NCI-H2196 (cell line): ENCODE measurements around the gene BRIP1.
"Not testable (repeated sequence)": the region's sequence is repeated elsewhere in the genome, so short reads cannot be mapped to it uniquely, and the experiment has no call there.

Experiments
- DNase-seq: peaks from one replicate; lab custom pipeline; 2025; ENCODE audit not compliant: unreplicated experiment; lab: John Stamatoyannopoulos, UW

BRIP1 gene

GRCh38 chr17:61867033-61867432 is 3.7 kb upstream of the BRIP1 start:
- DNase-seq = no peak

DNA sequence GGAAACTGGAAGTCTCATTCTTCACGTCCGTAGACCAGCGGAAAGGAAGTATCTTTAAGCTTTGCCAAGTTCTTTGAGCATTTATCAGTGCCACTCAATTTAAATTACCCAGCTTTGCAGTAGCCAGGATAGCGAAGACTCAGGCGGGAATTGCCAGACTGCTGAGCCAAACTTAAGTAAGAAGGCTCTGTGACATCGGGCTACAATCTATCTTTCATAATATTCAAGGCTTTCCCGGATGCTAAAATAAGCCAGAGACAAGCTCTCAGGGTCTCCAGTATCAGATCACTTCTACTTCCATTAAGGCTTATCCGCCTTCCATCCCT is 436 bp upstream of the BRIP1 start:
- no peak for DNase-seq

DNA sequence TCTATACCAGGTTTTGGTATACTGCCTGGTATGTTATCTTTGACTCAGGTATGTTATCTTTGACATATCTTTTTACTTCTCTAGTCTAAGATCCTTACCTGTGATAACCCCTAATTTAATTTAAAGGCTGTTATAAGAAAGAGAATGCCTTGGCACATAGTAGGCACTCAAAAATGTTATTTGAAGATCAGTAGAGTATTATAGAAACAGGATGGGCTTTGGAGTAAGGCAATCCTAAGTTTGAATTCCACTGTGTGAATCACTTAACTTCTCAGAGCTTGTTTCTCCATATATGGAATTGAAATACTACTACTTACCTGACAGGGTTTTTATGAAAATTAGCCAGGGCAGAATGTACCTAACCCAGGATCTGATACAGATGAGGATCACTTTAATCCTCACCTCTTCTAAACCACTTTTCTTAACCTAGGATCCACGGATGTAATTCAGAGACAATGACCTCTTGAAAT is 1.2 kb downstream of the BRIP1 start:
- DNase-seq = no peak

DNA sequence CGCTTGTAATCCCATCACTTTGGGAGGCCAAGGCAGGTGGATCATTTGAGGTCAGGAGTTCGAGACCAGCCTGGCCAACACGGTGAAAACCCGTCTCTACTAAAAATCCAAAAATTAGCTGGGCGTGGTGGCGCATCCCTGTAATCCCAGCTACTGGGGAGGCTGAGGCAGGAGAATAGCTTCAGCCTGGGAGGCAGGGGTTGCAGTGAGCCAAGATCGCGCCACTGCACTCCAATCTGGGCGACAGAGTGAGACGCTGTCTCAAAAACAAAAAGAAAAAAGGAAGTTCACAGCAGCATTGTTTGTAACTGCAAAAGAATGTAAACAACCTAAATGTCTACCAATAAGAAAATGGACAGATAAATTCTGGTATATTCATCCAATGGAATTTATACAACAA is 2.9 kb downstream of the BRIP1 start:
- not testable (repeated sequence) for DNase-seq

- DNase-seq = no peak
Measured at GRCh38 chr17:61856035-61856434, 7.3 kb downstream of the BRIP1 start.

- DNase-seq = no peak
Measured at GRCh38 chr17:61852857-61853256, 10.5 kb downstream of the BRIP1 start.

GRCh38 chr17:61849674-61850073 is 13.7 kb downstream of the BRIP1 start:
- DNase-seq = no peak

DNA sequence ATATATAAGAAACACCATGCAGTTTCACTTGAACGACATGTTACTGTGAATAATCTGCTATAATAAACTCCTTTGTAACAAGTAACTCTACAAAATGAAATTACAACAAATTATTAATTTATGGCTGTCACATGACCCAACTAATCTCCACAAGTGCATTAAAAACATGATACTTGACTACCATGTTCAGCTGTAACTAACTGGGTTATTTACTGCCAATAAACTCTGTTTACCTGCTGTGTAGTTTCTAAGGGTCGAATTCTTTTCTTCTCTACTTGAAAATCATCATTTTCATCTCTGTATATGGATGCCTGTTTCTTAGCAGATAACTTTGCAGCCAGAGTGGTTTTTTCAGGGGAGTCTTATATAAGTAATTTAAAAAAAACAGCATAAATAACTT is 14.4 kb downstream of the BRIP1 start:
- DNase-seq = no peak

DNA sequence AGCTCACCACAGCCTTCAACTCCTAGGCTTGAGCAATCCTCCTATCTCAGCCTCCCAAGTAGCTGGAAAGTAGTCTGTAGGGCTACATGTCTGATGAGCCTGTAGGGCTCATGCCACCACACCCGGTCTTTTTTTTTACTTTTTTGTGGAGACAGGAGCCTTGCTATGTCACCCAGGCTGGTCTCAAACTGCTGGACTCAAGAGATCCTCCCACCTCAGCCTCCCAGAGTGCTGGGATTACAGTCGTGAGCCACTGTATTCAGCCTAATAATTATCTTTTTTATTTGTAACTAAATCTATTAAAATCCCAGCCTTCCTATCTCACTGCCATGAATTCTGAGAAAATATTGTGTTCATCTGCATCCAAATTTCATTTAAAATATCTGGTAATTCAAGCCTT is 15.1 kb downstream of the BRIP1 start:
- DNase-seq = no peak

DNA sequence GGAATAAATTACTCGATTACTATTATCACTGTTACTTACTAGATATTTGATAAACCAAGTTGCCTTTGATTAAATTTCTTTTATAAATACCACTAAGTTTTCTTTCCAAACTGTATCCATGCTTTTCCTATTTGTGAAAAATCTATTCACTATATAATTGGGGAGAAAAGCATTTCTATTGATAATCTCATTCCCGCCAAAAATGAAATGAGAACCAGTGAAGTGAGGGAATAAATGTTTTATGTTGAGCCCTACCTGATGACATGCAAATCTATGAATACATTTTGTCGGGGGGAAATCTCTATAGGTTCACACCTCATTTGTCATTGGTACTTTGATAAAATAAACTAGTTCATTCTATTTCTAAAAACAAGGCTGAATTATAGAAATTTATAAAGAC is 15.7 kb downstream of the BRIP1 start:
- no peak for DNase-seq

DNA sequence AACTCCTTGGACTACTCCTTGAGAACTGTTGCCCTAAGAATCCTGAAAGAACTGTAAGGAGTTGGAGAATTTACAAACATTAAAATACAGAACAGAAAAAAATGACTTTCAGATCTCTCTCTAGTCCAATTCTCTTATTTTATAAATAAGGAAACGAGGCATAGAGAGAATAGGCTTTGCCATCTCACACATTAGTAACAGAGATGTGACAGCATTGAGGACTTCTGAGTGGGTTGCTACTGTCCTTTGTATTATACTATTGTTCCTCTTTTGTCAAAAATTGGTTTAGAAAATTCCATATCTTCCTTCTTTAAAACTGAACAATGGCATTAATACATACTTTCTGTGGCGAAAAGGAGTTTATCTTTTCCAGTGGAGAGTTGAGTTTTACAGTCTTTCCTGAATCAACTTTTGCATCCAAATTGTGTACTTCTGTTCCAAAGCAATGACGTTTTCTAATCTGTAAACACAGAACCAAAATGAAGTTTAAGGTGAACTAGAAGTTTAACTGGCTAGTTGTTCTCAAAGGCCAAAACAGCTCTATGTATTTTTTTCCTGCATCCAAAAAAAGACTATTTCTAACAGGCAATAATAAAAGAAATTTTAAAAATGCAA is 16.5 kb downstream of the BRIP1 start:
- no peak for DNase-seq

- no peak for DNase-seq
Measured at GRCh38 chr17:61846088-61846487, 17.2 kb downstream of the BRIP1 start.

GRCh38 chr17:61843435-61843834 is 19.9 kb downstream of the BRIP1 start:
- DNase-seq = no peak

DNA sequence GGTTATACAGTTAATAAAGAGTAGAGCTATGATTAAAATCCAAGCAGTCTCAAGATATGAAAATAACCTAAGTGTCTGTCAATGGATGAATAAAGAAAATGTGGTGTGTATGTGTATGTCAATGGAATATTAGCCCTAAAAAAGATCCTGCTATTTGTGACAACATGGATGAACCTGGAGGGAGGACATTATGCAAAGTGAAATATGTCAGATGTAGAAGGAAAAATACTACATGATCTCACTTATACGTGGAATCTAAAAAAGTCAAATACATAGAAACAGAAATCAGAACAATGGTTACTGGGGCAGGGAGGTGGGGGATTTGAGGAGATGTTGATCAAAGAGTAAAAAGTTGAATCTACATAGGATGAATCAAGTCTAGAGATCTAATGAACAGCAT is 20.4 kb downstream of the BRIP1 start:
- DNase-seq = no peak

DNA sequence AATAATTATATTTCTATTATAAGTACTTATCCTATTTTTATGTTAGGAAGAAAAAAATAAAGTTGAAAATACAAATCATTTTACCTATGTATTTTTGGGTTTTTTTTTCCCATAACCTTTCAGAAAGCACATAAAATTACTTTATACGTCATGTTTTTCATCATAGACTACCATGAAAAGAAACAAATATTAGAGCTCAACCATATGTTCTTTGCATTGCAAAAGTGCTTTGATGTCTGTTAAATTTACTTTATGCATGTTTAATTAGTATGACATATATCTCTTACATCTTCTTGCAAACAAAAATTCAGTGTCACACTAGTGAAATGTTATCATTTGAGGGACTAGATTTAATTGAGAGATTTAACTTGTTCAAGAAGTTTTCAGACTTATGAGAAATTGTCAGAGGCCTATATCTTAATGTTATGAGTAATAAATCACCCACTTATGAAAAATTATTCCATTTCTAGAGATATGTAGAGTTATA is 24.0 kb downstream of the BRIP1 start:
- no peak for DNase-seq

DNA sequence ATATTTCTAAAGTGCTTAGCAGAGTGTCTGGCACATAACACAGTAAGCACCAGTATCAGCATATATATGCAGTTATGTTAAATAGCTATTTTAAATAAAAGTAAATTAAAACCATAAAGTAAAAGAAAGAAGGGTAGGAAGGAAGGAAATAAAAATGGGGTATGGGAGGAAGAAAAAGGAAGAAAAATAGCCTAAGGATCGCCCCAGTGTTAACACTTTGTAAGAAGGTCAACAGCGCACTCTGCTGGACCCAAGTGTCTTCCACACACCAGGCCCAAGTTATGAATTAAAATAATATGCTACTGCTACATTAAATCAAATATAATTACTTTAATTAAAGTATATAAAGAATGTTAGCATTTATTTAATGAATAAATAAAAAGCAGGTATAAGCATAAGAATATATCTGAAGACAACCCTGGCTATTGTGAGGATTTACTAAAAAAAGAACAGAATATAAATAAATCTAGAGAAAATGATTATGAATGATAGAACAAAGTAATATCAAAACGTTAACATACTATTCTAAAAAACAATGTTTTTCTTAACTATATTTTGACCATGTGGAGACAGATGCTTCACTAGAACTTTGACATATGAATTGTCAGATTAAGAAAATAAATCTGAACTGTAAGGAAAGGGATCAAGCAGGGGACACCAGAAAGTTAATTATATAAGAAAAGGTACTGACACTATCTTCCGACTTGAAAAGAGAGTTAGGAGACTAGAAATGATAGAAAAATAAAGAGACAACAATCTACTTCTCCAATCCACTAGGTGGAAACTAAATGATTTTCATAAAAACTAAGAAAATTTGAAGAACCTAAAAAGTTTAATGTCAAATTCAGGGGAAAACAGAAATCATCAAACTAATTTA is 25.9 kb downstream of the BRIP1 start:
- peak; percentile 82 for DNase-seq

DNA sequence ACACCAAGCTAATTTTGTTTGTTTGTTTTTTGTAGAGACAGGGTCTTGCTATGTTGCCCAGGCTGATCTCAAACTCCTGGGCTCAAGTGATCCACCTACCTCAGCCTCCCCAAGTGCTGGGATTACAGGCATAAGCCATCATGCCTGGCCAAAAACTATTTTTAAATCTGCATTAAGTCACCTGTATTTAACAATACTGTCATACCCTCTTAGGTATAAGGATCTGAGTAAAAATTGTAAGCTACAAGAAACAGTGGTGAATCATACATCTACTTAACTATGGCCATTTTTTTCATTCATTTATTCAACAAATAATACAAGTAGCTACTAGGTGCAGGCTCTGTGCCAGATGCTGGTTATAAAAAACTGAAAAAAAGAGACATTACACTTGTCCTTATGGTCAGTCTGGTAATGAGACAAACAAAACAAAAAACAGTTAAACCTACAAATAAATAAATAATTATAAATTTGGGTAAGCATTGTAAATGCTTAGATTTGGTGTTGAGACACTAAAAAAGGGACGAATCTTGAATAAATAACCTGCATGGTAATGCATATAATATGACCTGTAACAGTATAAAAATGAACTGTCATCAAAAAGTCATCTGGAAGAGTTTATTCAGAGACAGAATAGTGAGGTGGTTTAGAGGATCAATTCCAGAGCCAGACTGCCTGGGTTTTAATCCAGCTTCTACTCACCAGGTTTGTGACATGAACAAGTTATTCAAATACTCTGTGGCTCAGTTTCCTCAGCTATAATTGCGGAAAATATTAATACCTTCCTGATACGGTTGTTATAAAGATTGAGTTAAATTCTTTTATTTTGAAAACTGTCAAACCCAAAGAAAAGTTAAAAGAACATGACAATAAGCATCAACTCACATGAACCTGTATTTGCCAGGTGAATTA is 26.8 kb downstream of the BRIP1 start:
- DNase-seq = no peak

DNA sequence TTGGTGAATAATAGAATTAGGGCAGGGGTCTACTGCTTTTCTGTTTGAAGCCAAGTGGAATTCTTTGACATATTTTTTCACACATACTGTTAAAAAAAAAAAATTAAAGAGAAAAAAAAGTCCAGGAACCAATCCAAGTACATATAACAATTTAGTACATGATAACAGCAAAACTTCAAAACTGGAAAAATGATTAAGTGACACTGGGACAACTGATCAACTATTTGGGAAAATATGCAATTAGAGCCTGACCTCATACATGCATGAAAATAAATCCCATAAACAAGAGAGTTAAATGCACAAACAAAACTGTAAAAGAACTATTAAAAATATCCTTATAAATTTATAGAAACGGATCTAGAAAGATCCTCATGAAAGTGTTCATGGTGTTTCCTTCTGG is 27.7 kb downstream of the BRIP1 start:
- no peak for DNase-seq

DNA sequence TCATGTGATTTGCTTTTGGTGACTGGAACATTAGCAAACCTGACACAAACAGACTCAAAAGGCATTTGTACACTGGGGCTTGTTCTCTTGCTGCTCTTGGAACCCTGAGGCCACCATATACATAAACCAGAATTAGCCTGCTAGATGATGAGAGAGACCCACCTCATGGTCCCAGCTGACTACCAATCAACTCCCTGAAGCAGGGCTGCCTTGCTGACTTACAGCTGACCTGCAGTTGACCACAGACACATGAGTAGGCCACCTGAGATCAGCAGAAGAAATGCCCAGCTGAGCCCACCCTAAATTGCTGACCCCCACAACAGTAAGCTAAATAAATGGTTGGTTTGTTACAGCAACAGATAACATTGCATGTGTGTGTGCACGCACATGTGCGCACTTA is 28.7 kb downstream of the BRIP1 start:
- DNase-seq = no peak

DNA sequence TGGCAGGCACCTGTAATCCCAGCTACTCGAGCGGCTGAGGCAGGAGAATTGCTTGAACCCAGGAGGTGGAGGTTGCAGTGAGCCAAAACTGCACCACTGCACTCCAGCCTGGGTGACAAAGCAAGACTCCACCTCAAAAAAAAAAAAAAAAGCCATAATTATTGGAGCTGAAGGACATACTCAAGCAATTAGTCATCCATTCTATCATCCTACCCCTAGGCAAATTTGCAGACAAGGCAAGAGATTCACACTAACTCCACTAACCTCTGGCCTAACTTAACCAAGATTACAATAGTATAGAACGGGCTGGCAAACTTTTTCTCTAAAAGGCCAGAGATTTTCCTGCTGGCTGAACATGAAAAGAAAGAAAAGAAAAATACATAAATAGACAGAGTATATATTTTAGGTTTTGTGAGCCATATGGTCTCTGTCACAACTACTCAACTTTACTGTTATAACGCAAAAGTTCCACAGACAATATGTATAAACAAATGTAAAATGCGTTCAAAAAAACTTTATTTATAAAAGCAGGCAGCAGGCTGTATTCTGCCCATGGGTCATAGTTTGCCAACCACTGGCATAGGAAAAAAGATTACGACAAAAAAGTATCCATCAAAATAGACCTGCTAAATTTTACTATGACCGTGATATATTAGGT is 29.7 kb downstream of the BRIP1 start:
- DNase-seq = no peak

GRCh38 chr17:61832463-61832862 is 30.9 kb downstream of the BRIP1 start:
- no peak for DNase-seq
